Measurements from ENCODE around the gene ANKK1. TPM values are rescaled to one million over a fixed set of nuclear protein-coding genes. Genes with fewer than 3 reads are reported as not detected.

ANKK1 gene
- total and polyA plus RNA-seq, 9 of the 15 experiments (the other 6 are each of a cell fraction or from before 2014, with no cell fraction given): not detected

GRCh38 chr11:113393501-113393985 lies 6.0 kb downstream of the ANKK1 start:
- no peaks in the 10 kb centered on the region for H3K9me1 ChIP-seq (ENCODE audit: control insufficient read depth, insufficient read depth, low read length)
- WGBS (ENCODE audit: insufficient coverage, low coverage, missing lambda C conversion rate): 2% methylated on average over 8 of the region's 8 CpGs
- no peak overlapping the region for H2AFZ ChIP-seq (ENCODE audit: low read depth, low read length)
- no peak overlapping the region for H3K4me3 ChIP-seq
- no peaks in the 10 kb centered on the region for H3K9me3 ChIP-seq (replicated peaks; ENCODE audit: control insufficient read depth, insufficient read depth, low read depth, low read length)
- H3K9ac ChIP-seq (ENCODE audit: insufficient read depth in 1 of 2, low read depth in 2 of 2, low read length in 2 of 2): no peak overlapping the region
- ATAC-seq: no peak
- H4K20me1 ChIP-seq (replicated peaks; ENCODE audit: control insufficient read depth, insufficient read depth, low read length): 0 out of 2 replicates have a peak, but pooled peaks cover 2% of the 10 kb centered on the region
- H3K4me1 ChIP-seq (replicated peaks in 1 of 2; ENCODE audit: control insufficient read depth in 2 of 2, insufficient read depth in 2 of 2, low read length in 2 of 2): no peaks in the 10 kb centered on the region
- H3K27me3 ChIP-seq (ENCODE audit: control insufficient read depth in 2 of 2, insufficient read depth in 2 of 2, low read length in 2 of 2): peaks cover 8 to 39% of the 10 kb centered on the region in 2 experiments; a peak in 4 of 5 replicates
- no peak overlapping the region for H3K4me2 ChIP-seq (ENCODE audit: insufficient read depth, low read length)
- no peak for FAIRE-seq
- BruUV-seq (replicated peaks): no TSS peak
- CTCF ChIA-PET (ENCODE audit: low intra/inter-chr PET ratio): no interaction called here
- intact Hi-C loops (cut with micrococcal nuclease) (no loop called here), in situ Hi-C loops (cut with MboI) (no loop called here)
- no peaks in the 10 kb centered on the region for H3K36me3 ChIP-seq (ENCODE audit: control insufficient read depth, insufficient read depth, low read length)
- no peaks in the 10 kb centered on the region for H3K79me2 ChIP-seq (ENCODE audit: control insufficient read depth, insufficient read depth, low read length)
- no peak for DNase-seq (ENCODE audit: extremely low read depth in 1 of 4, low spot score in 3 of 4)
- H3K27ac ChIP-seq (ENCODE audit: extremely low read depth, low read depth, low read length): no peak overlapping the region
- POLR2A ChIA-PET: interaction anchor here (0.5 kb wide), 1 partner anchor 9 kb away, joined by 3 read pairs; no protein-coding TSS in a partner anchor
- TF ChIP-seq U2AF2 (optimal IDR thresholded peaks at IDR 0.05; ENCODE audit: low read depth, low read length) (no peak), HDAC2 (IDR thresholded peaks at IDR 0.05) (no peak), PRMT5 (CRISPR knock-in tag; IDR thresholded peaks at IDR 0.05) (no peak), CCNT2 (IDR thresholded peaks at IDR 0.05; ENCODE audit: borderline replicate concordance, extremely low read depth, insufficient read length, low read depth, low read length) (no peak), CXXC5 (CRISPR knock-in tag; IDR thresholded peaks at IDR 0.05) (no peak), FOXA1 (IDR thresholded peaks at IDR 0.05; ENCODE audit: borderline replicate concordance) (no peak), ARHGAP35 (IDR thresholded peaks at IDR 0.05; ENCODE audit: partially characterized antibody) (no peak), ZNF444 (CRISPR knock-in tag; IDR thresholded peaks at IDR 0.05) (no peak), CCAR2 (IDR thresholded peaks at IDR 0.05; ENCODE audit: low read depth, low read length) (no peak), PKNOX1 (IDR thresholded peaks at IDR 0.05) (no peak), ZC3H11A (IDR thresholded peaks at IDR 0.05; ENCODE audit: low read depth, low read length) (no peak), CREB3L1 (IDR thresholded peaks at IDR 0.05; ENCODE audit: borderline replicate concordance, low read depth) (no peak), MAFK (IDR thresholded peaks at IDR 0.05; ENCODE audit: low read length) (no peak), PATZ1 (CRISPR knock-in tag; IDR thresholded peaks at IDR 0.05; ENCODE audit: borderline replicate concordance) (no peak), HNRNPK (IDR thresholded peaks at IDR 0.05; ENCODE audit: low read depth, low read length, poor library complexity, severe bottlenecking) (no peak)
